ENCODE data around the gene HOXD8.

GRCh38 chr2:176110415-176111308, 18.8 kb upstream of the HOXD8 start:
- TF ChIP-seq, protein P1, sequence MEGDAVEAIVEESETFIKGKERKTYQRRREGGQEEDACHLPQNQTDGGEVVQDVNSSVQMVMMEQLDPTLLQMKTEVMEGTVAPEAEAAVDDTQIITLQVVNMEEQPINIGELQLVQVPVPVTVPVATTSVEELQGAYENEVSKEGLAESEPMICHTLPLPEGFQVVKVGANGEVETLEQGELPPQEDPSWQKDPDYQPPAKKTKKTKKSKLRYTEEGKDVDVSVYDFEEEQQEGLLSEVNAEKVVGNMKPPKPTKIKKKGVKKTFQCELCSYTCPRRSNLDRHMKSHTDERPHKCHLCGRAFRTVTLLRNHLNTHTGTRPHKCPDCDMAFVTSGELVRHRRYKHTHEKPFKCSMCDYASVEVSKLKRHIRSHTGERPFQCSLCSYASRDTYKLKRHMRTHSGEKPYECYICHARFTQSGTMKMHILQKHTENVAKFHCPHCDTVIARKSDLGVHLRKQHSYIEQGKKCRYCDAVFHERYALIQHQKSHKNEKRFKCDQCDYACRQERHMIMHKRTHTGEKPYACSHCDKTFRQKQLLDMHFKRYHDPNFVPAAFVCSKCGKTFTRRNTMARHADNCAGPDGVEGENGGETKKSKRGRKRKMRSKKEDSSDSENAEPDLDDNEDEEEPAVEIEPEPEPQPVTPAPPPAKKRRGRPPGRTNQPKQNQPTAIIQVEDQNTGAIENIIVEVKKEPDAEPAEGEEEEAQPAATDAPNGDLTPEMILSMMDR (IDR thresholded peaks at IDR 0.05; ENCODE audit: insufficient read depth, low read depth, low read length), result no peak
- TF ChIP-seq EZH2 (IDR thresholded peaks at IDR 0.05; ENCODE audit: insufficient read depth, low read length), result no peak
